ENCODE data around the gene CEACAM5.

DNA sequence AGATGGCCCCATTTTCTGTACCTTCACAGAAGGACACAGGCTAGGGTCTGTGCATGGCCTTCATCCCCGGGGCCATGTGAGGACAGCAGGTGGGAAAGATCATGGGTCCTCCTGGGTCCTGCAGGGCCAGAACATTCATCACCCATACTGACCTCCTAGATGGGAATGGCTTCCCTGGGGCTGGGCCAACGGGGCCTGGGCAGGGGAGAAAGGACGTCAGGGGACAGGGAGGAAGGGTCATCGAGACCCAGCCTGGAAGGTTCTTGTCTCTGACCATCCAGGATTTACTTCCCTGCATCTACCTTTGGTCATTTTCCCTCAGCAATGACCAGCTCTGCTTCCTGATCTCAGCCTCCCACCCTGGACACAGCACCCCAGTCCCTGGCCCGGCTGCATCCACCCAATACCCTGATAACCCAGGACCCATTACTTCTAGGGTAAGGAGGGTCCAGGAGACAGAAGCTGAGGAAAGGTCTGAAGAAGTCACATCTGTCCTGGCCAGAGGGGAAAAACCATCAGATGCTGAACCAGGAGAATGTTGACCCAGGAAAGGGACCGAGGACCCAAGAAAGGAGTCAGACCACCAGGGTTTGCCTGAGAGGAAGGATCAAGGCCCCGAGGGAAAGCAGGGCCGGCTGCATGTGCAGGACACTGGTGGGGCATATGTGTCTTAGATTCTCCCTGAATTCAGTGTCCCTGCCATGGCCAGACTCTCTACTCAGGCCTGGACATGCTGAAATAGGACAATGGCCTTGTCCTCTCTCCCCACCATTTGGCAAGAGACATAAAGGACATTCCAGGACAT is 13.4 kb upstream of the CEACAM5 start:
- no peak for TF ChIP-seq JUND (IDR thresholded peaks at IDR 0.05)
- TF ChIP-seq, protein P1, sequence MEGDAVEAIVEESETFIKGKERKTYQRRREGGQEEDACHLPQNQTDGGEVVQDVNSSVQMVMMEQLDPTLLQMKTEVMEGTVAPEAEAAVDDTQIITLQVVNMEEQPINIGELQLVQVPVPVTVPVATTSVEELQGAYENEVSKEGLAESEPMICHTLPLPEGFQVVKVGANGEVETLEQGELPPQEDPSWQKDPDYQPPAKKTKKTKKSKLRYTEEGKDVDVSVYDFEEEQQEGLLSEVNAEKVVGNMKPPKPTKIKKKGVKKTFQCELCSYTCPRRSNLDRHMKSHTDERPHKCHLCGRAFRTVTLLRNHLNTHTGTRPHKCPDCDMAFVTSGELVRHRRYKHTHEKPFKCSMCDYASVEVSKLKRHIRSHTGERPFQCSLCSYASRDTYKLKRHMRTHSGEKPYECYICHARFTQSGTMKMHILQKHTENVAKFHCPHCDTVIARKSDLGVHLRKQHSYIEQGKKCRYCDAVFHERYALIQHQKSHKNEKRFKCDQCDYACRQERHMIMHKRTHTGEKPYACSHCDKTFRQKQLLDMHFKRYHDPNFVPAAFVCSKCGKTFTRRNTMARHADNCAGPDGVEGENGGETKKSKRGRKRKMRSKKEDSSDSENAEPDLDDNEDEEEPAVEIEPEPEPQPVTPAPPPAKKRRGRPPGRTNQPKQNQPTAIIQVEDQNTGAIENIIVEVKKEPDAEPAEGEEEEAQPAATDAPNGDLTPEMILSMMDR (IDR thresholded peaks at IDR 0.05; ENCODE audit: low read depth, low read length, missing input control), result no peak
- TF ChIP-seq, protein P2, sequence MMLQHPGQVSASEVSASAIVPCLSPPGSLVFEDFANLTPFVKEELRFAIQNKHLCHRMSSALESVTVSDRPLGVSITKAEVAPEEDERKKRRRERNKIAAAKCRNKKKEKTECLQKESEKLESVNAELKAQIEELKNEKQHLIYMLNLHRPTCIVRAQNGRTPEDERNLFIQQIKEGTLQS (IDR thresholded peaks at IDR 0.05), result no peak
- no peak for TF ChIP-seq HNF4G (IDR thresholded peaks at IDR 0.05)
- TF ChIP-seq SP1 (IDR thresholded peaks at IDR 0.05), result no peak
